Lower lobe of right lung (tissue), 2 donors: ENCODE results near the gene MATR3. TPM values are rescaled to one million over a fixed set of nuclear protein-coding genes. Genes with fewer than 3 reads are reported as not detected.
A peak's percentile ranks its signal among the peaks of the same experiment; 100 is the strongest.

Experiments
- ATAC-seq, 2 donors: fragments of 200-7000 bp; cut with Tn5 transposase; one replicate each; pipeline ENCODE4 v1.9.1; 2020 to 2022; ENCODE audit warnings: mild to moderate bottlenecking in 2 of 2, moderate library complexity in 2 of 2
- DNase-seq: peaks from one replicate; pipeline ENCODE4 v3.0.0-alpha.2; 2020
- H3K27ac ChIP-seq: fragments of 200-600 bp; one replicate; pipeline ENCODE4 v1.8.0; 2022
- H3K27me3 ChIP-seq: fragments of 200-600 bp; one replicate; pipeline ENCODE4 v1.8.0; 2022; ENCODE audit warnings: low read depth
- H3K36me3 ChIP-seq: fragments of 200-600 bp; one replicate; pipeline ENCODE4 v1.8.0; 2022; ENCODE audit warnings: mild to moderate bottlenecking
- H3K4me1 ChIP-seq: fragments of 200-600 bp; one replicate; pipeline ENCODE4 v1.8.0; 2022
- H3K4me3 ChIP-seq: fragments of 200-600 bp; one replicate; pipeline ENCODE4 v1.8.0; 2022; ENCODE audit warnings: mild to moderate bottlenecking
- H3K9me3 ChIP-seq: fragments of 200-600 bp; one replicate; pipeline ENCODE4 v1.8.0; 2022
- intact Hi-C: fragments of 100-400 bp; cut with DNase I; formaldehyde crosslinking; loops from one replicate; pipeline ENCODE4 v1.11.0; 2022
- long read RNA-seq: library from polyadenylated mRNA; unstranded; transcript quantifications from one replicate; pipeline ENCODE4 v2.0.0, GENCODE V29; 2021
- total RNA-seq: library from RNA; stranded (reverse); fragmentation: NEBNext Ultra II Directional; extraction: Animal tissue kit (Norgen Biotek cat#: 25700); gene quantifications from one replicate; pipeline ENCODE4 v1.2.1, GENCODE V29; 2021
- TF ChIP-seq, protein P1 (sequence below): fragments of 200-600 bp; IDR thresholded peaks from one replicate; pipeline ENCODE4 v1.8.0; 2022; ENCODE audit warnings: antibody characterized with exemption, mild to moderate bottlenecking
- donor health status: DM: no; HTN: yes; CAD: no; lungs with severe emphysema.

The MATR3 gene, protein sequence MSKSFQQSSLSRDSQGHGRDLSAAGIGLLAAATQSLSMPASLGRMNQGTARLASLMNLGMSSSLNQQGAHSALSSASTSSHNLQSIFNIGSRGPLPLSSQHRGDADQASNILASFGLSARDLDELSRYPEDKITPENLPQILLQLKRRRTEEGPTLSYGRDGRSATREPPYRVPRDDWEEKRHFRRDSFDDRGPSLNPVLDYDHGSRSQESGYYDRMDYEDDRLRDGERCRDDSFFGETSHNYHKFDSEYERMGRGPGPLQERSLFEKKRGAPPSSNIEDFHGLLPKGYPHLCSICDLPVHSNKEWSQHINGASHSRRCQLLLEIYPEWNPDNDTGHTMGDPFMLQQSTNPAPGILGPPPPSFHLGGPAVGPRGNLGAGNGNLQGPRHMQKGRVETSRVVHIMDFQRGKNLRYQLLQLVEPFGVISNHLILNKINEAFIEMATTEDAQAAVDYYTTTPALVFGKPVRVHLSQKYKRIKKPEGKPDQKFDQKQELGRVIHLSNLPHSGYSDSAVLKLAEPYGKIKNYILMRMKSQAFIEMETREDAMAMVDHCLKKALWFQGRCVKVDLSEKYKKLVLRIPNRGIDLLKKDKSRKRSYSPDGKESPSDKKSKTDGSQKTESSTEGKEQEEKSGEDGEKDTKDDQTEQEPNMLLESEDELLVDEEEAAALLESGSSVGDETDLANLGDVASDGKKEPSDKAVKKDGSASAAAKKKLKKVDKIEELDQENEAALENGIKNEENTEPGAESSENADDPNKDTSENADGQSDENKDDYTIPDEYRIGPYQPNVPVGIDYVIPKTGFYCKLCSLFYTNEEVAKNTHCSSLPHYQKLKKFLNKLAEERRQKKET
- total RNA-seq = 176 TPM
- long read RNA-seq, full-length matches to known transcripts = 211 of 294 reads
- long read RNA-seq, partial matches to known transcripts = 21 of 294 reads
- long read RNA-seq, other reads (novel, unspliced or antisense) = 62 of 294 reads

DNA sequence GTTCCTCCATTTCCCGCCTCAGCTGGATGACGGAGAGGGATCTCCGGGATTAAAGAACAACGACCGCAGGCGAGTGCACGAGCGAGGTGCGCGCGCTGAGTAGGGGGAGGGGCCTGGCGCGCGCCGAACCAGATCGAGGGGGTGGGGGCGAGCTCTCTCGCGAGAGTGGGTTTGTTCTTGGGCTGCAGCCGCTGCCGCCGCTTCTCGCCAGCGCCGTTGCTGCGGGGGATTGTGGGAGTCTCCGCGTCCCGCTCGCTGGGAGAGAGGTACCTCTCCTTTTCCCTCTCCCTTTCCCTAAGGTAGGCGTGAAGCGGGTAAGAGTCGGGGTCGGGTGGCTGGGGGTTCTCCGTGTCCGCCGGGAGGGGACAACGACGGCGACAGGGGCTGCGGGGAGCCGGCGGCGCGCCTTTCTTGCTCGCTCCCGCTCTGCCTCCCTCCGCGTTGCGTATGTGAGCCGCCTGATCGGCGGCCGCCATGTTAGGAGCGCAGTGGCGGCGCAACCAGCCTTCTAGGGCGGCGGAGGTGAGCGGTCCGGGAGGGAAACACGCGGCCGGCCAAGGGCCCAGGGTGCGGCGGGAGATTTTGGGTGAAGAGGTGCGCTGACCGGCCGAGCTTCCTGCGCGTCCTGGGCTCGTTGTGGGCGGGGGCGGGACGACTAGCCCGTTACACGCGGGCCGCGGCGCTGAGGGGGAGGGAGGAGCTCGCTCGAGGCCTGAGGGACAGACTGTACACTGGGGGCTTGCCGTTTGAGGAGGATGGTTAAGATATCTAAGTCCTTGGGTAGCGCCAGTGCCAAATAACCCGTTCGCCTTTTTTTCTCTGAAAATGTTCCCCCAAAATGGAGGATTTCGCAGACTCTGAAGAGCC is at the start of gene MATR3:
Gene MATR3 (plus strand): TSS at position 234 of the 867 bp plus-strand sequence. CDS start 13,676 bp downstream, outside the sequence.
- TF ChIP-seq, protein P1, sequence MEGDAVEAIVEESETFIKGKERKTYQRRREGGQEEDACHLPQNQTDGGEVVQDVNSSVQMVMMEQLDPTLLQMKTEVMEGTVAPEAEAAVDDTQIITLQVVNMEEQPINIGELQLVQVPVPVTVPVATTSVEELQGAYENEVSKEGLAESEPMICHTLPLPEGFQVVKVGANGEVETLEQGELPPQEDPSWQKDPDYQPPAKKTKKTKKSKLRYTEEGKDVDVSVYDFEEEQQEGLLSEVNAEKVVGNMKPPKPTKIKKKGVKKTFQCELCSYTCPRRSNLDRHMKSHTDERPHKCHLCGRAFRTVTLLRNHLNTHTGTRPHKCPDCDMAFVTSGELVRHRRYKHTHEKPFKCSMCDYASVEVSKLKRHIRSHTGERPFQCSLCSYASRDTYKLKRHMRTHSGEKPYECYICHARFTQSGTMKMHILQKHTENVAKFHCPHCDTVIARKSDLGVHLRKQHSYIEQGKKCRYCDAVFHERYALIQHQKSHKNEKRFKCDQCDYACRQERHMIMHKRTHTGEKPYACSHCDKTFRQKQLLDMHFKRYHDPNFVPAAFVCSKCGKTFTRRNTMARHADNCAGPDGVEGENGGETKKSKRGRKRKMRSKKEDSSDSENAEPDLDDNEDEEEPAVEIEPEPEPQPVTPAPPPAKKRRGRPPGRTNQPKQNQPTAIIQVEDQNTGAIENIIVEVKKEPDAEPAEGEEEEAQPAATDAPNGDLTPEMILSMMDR = no peak
- peaks cover 39% of the 10 kb centered on the region for H3K4me1 ChIP-seq
- peak within 1 kb of the TSS; percentile 100 for H3K27ac ChIP-seq
- H3K27me3 ChIP-seq = no peaks in the 10 kb centered on the region
- intact Hi-C loops = no loop called here
- DNase-seq (peak; percentile 97), ATAC-seq (peak; percentile 98)
- H3K9me3 ChIP-seq = no peaks in the 10 kb centered on the region
- H3K36me3 ChIP-seq = no peaks in the 10 kb centered on the region
- H3K4me3 ChIP-seq = peak within 1 kb of the TSS; percentile 90

DNA sequence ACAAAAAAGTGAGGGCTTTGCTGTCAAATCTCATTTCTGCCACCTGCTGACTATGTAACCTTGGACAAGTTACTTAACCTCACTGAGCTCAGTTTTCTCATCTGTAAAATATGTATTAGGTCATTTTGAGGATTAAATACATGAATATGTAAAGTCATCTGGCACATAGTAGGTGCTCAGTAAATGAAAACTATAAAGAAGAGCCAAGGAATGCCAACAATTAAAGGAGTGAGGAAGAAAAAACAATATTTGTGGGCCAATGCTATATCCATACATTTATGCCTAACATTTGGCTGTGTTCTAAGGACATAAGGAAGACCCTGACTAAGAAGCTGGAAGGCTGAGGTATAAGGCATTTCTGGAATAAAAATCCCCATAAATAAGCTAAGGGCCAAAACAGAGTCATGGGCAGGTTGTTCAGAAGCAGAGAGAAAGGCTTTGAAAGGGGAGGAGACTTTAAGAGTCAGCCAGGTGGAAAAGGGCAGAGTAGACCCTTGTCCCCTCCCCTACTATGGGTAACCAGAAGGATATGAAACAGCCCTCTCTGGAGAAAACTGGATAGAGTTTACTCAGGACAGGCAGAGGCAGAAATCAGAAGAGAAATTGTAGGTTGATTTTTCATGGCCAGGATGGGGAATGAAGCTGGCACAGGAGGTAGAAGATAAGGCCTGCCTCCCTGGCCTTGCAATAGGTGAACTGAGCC is 47.8 kb upstream of the MATR3 start:
- Histone ChIP-seq H3K27me3 (no peaks in the 10 kb centered on the region), H3K4me3 (no peak overlapping the region), H3K27ac (no peak overlapping the region), H3K4me1 (peaks cover 6% of the 10 kb centered on the region), H3K36me3 (no peaks in the 10 kb centered on the region), H3K9me3 (no peaks in the 10 kb centered on the region)
- TF ChIP-seq, protein P1 = no peak
- intact Hi-C loops = no loop called here
- DNase-seq = no peak
- no peak for ATAC-seq

DNA sequence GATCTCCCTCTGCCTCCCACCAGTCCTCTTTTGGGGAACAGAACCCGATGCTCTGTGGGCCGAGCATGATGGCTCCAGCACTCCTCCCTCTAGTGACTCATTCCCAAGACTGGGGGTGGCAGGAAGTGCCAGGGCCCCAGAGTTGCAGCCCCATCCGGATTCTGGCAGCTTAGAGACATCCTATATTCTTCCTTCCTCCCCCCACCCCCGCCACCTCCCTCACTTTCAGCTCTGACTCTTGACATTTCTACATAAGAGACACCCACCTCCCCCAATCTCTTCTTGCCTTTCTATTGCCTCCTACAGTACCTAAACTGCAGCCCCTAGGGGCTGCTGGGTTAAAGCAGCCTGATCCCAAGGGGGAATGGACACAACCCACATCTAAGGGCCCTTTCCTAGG is 47.1 kb upstream of the MATR3 start:
- ATAC-seq (peak; percentile 76 to 80), DNase-seq (peak; percentile 54)
- Histone ChIP-seq H3K4me3 (no peak overlapping the region), H3K27me3 (no peaks in the 10 kb centered on the region), H3K9me3 (no peaks in the 10 kb centered on the region), H3K27ac (no peak overlapping the region), H3K4me1 (peaks cover 6% of the 10 kb centered on the region), H3K36me3 (no peaks in the 10 kb centered on the region)
- TF ChIP-seq, protein P1 = no peak
- intact Hi-C loops = no loop called here

DNA sequence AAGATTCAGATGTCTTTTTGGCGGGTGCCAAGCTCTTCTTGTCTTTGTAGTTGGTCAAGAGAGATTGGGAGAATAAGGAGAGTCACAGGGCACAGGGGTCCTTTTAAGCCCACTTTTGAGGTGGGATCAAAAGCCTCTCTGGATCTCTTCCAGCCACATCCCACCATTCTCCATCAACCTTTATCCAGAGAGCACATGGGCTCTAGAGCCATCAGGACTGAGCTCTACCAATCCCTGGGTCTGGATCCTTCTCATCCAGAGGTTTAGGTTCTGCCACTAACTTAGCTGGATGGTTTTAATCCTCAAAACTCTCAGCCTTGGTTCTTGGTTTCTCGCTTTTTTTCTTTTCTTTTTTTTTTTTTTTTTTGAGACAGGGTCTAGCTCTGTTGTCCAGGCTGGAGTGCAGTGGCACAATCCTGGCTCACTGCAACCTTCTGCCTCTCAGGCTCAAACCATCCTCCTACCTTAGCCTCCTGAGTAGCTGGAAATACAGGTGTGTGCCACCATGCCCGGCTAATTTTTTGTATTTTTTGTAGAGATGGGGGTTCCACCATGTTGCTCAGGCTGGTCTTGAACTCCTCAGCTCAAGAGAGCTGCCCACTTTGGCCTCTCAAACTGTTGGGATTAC is 44.6 kb upstream of the MATR3 start:
- H3K27me3 ChIP-seq = no peaks in the 10 kb centered on the region
- H3K4me3 ChIP-seq = no peak overlapping the region
- peaks cover 6% of the 10 kb centered on the region for H3K4me1 ChIP-seq
- no peak for ATAC-seq
- no peak overlapping the region for H3K27ac ChIP-seq
- TF ChIP-seq, protein P1 = no peak
- no peak for DNase-seq
- no peaks in the 10 kb centered on the region for H3K36me3 ChIP-seq
- intact Hi-C loops = no loop called here
- no peaks in the 10 kb centered on the region for H3K9me3 ChIP-seq
